ENCODE results near the gene PRELID3B.

DNA sequence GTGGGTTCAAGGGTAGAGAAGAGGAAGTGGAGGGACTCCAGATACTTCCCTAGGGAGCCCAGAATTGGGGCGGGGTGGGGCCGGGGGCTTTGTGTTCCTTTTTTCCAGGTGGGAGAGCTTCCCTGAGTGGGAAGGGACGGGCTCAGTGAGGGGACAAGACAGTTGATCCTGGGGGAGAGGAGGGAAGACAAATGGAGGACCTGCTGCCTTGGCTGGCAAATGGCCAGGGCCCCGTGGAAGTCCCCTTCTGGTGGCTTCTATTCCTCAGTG lies 38.2 kb downstream of the PRELID3B start:
- TF ChIP-seq EP300 (IDR thresholded peaks at IDR 0.05), result no peak
- TF ChIP-seq, protein P1, sequence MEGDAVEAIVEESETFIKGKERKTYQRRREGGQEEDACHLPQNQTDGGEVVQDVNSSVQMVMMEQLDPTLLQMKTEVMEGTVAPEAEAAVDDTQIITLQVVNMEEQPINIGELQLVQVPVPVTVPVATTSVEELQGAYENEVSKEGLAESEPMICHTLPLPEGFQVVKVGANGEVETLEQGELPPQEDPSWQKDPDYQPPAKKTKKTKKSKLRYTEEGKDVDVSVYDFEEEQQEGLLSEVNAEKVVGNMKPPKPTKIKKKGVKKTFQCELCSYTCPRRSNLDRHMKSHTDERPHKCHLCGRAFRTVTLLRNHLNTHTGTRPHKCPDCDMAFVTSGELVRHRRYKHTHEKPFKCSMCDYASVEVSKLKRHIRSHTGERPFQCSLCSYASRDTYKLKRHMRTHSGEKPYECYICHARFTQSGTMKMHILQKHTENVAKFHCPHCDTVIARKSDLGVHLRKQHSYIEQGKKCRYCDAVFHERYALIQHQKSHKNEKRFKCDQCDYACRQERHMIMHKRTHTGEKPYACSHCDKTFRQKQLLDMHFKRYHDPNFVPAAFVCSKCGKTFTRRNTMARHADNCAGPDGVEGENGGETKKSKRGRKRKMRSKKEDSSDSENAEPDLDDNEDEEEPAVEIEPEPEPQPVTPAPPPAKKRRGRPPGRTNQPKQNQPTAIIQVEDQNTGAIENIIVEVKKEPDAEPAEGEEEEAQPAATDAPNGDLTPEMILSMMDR (IDR thresholded peaks at IDR 0.05), result no peak

Measured in upper lobe of left lung (tissue), 4 donors.